Stimulated activated CD8-positive, alpha-beta memory T cell treated with anti-CD3 and anti-CD28 coated beads, Interleukin-4, amount 100 ng/mL, for 24 hours (primary cell): ENCODE measurements around the gene NUTM2B.
"Not testable (repeated sequence)": the region's sequence is repeated elsewhere in the genome, so short reads cannot be mapped to it uniquely, and the experiment has no call there.

Experiments
- DNase-seq: peaks from one replicate; pipeline ENCODE4 v3.0.0-alpha.2; 2020; ENCODE audit warnings: low read depth

The NUTM2B gene

GRCh38 chr10:79748510-79748909 lies 45.5 kb downstream of the NUTM2B start:
- DNase-seq, result not testable (repeated sequence)

GRCh38 chr10:79753601-79754000 lies 50.6 kb downstream of the NUTM2B start:
- DNase-seq, result not testable (repeated sequence)

GRCh38 chr10:79758297-79758993 lies 55.4 kb downstream of the NUTM2B start:
- not testable (repeated sequence) for DNase-seq
